K562 (cell line): ENCODE results near the gene PIKFYVE. TPM values are rescaled to one million over a fixed set of nuclear protein-coding genes. Genes with fewer than 3 reads are reported as not detected.

Experiments
- ATAC-seq: fragments of 200-7000 bp; cut with Tn5 transposase; 3 replicates; pipeline ENCODE4 v1.9.1; 2020; ENCODE audit warnings: moderate library complexity
- BruUV-seq: library from RNA; stranded (reverse); fragments of 400-500 nt; replicated peaks from 2 replicates; lab custom pipeline; 2021; lab: Mats Ljungman, UMichigan
- CTCF ChIA-PET: fragments of 300-600 bp; formaldehyde crosslinking; extraction: SDS; loops from one replicate; lab custom pipeline; 2021; ENCODE audit warnings: low intra/inter-chr PET ratio; lab: Yijun Ruan, JAX
- POLR2A ChIA-PET: fragments of 300-600, 350-650 bp; sonication (Branson Sonifier 250); formaldehyde crosslinking; extraction: SDS; loops from one replicate; lab custom pipeline; 2021; ENCODE audit warnings: antibody characterized with exemption, inconsistent platforms; lab: Yijun Ruan, JAX
- DNase-seq, 4 experiments: peaks; one replicate each; pipeline versions ENCODE4 v3.0.0 to v3.0.0-alpha.2; 2011 to 2018; ENCODE audit warnings: low spot score in 3 of 4, mixed read lengths in 3 of 4; ENCODE audit errors: extremely low read depth in 1 of 4
- FAIRE-seq: peaks from 2 replicates; lab custom pipeline; 2011; peaks lifted over from hg19 to GRCh38; lab: Jason Lieb, UNC
- H2AFZ ChIP-seq: 2 replicates; pipeline ENCODE4 v1.6.0; 2011; ENCODE audit warnings: low read depth, low read length, control low read depth, inconsistent platforms
- H3K27ac ChIP-seq: fragments of 200-600 bp; 3 replicates; pipeline ENCODE4 v1.8.0; 2011; ENCODE audit warnings: low read depth, mild to moderate bottlenecking, control low read depth, inconsistent platforms, low read length, moderate library complexity, mixed read lengths; ENCODE audit errors: extremely low read depth
- H3K27me3 ChIP-seq, 2 experiments: fragments of 300-600 bp in 1 of 2; 2 replicates in 1 of 2; 3 replicates in 1 of 2; pipeline versions ENCODE4 v1.6.0 to v1.8.0; 2011; ENCODE audit warnings: inconsistent platforms in 2 of 2, low read length in 2 of 2, mild to moderate bottlenecking in 1 of 2, mixed read lengths in 1 of 2, moderate library complexity in 1 of 2; ENCODE audit not compliant: control insufficient read depth in 2 of 2, insufficient read depth in 2 of 2
- H3K36me3 ChIP-seq: fragments of 300-600 bp; 3 replicates; pipeline ENCODE4 v1.8.0; 2011; ENCODE audit warnings: mild to moderate bottlenecking, low read length, inconsistent platforms; ENCODE audit not compliant: control insufficient read depth, insufficient read depth
- H3K4me1 ChIP-seq, 2 experiments: fragments of 200-600 bp in 1 of 2; replicated peaks in 1 of 2; 2 replicates in 1 of 2; 3 replicates in 1 of 2; pipeline versions ENCODE4 v1.5.1 to v1.8.0; 2011; ENCODE audit warnings: inconsistent platforms in 2 of 2, low read length in 2 of 2, mild to moderate bottlenecking in 1 of 2, mixed read lengths in 1 of 2, moderate library complexity in 1 of 2; ENCODE audit not compliant: control insufficient read depth in 2 of 2, insufficient read depth in 2 of 2
- H3K4me2 ChIP-seq: 2 replicates; pipeline ENCODE4 v1.6.1; 2011; ENCODE audit warnings: low read length, control low read depth, inconsistent platforms, mixed read lengths; ENCODE audit not compliant: insufficient read depth
- H3K4me3 ChIP-seq: fragments of 200-600 bp; sonication (generic), shearing (Covaris generic); 2 replicates; pipeline ENCODE4 v1.5.1; 2016; ENCODE audit warnings: control low read depth, inconsistent platforms
- H3K79me2 ChIP-seq: fragments of 200-600 bp; 3 replicates; pipeline ENCODE4 v1.8.0; 2011; ENCODE audit warnings: low read length, inconsistent platforms; ENCODE audit not compliant: control insufficient read depth, insufficient read depth
- H3K9ac ChIP-seq, 2 experiments: 2 replicates each; pipeline versions ENCODE4 v1.6.0 to v1.6.1; 2011; ENCODE audit warnings: low read depth in 2 of 2, low read length in 2 of 2, control low read depth in 1 of 2, inconsistent platforms in 1 of 2, mild to moderate bottlenecking in 1 of 2, mixed read lengths in 1 of 2; ENCODE audit not compliant: insufficient read depth in 1 of 2
- H3K9me1 ChIP-seq: one replicate; pipeline ENCODE4 v1.6.0; 2011; ENCODE audit warnings: inconsistent platforms, mild to moderate bottlenecking, low read length, moderate library complexity; ENCODE audit not compliant: control insufficient read depth, insufficient read depth
- H3K9me3 ChIP-seq: replicated peaks from 2 replicates; pipeline ENCODE4 v1.5.1; 2011; ENCODE audit warnings: low read depth, low read length, inconsistent platforms; ENCODE audit not compliant: control insufficient read depth, insufficient read depth
- H4K20me1 ChIP-seq: replicated peaks from 2 replicates; pipeline ENCODE4 v1.6.1; 2011; ENCODE audit warnings: low read length, inconsistent platforms, mixed read lengths; ENCODE audit not compliant: control insufficient read depth, insufficient read depth
- CC2D1A ChIP-seq: fragments of 450-650 bp; IDR thresholded peaks from 2 replicates; pipeline ENCODE4 v1.6.1; 2017; ENCODE audit warnings: mild to moderate bottlenecking
- DMBX1 ChIP-seq: fragments of 250-450 bp; sonication (Bioruptor Pico); IDR thresholded peaks from 2 replicates; pipeline ENCODE4 v1.8.0; 2022; ENCODE audit warnings: inconsistent platforms, mild to moderate bottlenecking, moderate library complexity, borderline replicate concordance
- GABPA ChIP-seq: fragments of 200-800 bp; sonication (Bioruptor generic); conservative IDR thresholded peaks from 2 replicates; pipeline ENCODE4 v1.6.1; 2016; ENCODE audit warnings: low read depth, missing genetic modification characterization, missing compliant biosample characterization
- HNRNPH1 ChIP-seq: fragments of 200-400 bp; formaldehyde crosslinking; optimal IDR thresholded peaks from 2 replicates; pipeline ENCODE3; 2017; ENCODE audit warnings: low read depth, mild to moderate bottlenecking, low read length, moderate library complexity
- RCOR1 ChIP-seq, 2 experiments: IDR thresholded peaks; 2 replicates each; pipeline ENCODE4 v1.6.1; 2012; ENCODE audit warnings: low read depth in 2 of 2, low read length in 2 of 2, borderline replicate concordance in 1 of 2, improper control_type of control experiment in 1 of 2
- RFX5 ChIP-seq: IDR thresholded peaks from 2 replicates; pipeline ENCODE4 v1.6.1; 2011; ENCODE audit warnings: low read depth, mild to moderate bottlenecking, improper control_type of control experiment, low read length
- SMARCC2 ChIP-seq: fragments of 450-650 bp; IDR thresholded peaks from 2 replicates; pipeline ENCODE4 v1.6.1; 2017; ENCODE audit warnings: antibody characterized with exemption, moderate library complexity, mild to moderate bottlenecking, low read depth
- ZNF3 ChIP-seq: fragments of 250-450 bp; sonication (Bioruptor Pico); IDR thresholded peaks from 2 replicates; pipeline ENCODE4 v1.5.0; 2021; ENCODE audit warnings: mild to moderate bottlenecking, moderate library complexity
- WGBS: fragments of 100-300 bp; shearing (Covaris generic); methylation state at CpG from one replicate; pipeline ENCODE4 v1.1.6; 2016; ENCODE audit warnings: low coverage, mixed read lengths; ENCODE audit not compliant: insufficient coverage; ENCODE audit errors: missing lambda C conversion rate; 5-methylcytosine and 5-hydroxymethylcytosine counted together
- in situ Hi-C: fragments of 300-500 bp; cut with MboI; formaldehyde crosslinking; loops from 4 replicates; pipeline ENCODE4 v1.15.0; 2018; ENCODE audit warnings: inconsistent platforms, mixed read lengths
- intact Hi-C: fragments of 100-400 bp; cut with micrococcal nuclease; formaldehyde crosslinking; loops from 2 replicates; pipeline ENCODE4 v1.14.2; 2022
- polyA plus RNA-seq, 8 experiments: library from polyadenylated mRNA; depleted of rRNA in 4 of 8; stranded (reverse) in 5 of 8; unstranded in 3 of 8; fragments of >200 nt; fragmentation: Nextera tagmentation in 2 of 8; fragmentation: Illumina TruSeq in 1 of 8; extraction: Ambion mirVana in 2 of 8; extraction: Trizol in 1 of 8; gene quantifications; 2 replicates each; pipeline versions ENCODE4 v1.2.1 to v1.2.3, GENCODE V29; 2011 to 2014; ENCODE audit warnings: inconsistent platforms in 1 of 8, missing spikeins in 1 of 8
- total RNA-seq, 7 experiments: library from RNA; depleted of rRNA in 6 of 7; stranded (reverse); fragments of >200 nt in 6 of 7; fragmentation: Illumina TruSeq in 2 of 7; extraction: Trizol in 2 of 7; gene quantifications; 2 replicates each; pipeline versions ENCODE4 v1.2.1 to v1.2.3, GENCODE V29; 2011 to 2021; ENCODE audit warnings: low replicate concordance in 1 of 7
- TF ChIP-seq, protein P1 (sequence below): fragments of 250-450 bp; sonication (Bioruptor Pico); IDR thresholded peaks from 2 replicates; pipeline ENCODE4 v1.8.0; 2022; ENCODE audit warnings: inconsistent platforms

Gene PIKFYVE
- total and polyA plus RNA-seq, 9 of the 15 experiments (the other 6 are each of a cell fraction or from before 2014, with no cell fraction given) = 3.6 to 25.6 (median 16.7) TPM

DNA sequence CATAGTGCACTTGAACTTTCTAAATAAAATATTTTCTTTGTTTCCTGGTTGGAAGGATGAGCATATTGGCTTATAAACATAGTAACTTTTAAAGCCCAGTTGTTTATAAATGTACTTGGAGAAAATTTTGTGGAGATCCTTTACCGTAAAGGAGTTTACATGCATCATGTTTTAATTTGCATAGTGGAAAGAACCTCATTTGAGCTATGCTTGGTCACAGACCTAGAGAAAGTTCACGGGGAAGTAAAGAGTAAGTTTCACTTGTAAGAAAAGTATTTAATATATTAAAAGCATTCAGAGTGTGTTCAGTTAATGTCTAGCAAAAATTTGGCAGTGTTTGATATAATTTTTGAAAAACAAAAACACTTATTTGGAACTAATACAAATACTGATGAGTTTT, 45.3 kb downstream of the PIKFYVE start:
- POLR2A ChIA-PET = no interaction called here
- H2AFZ ChIP-seq = no peak overlapping the region
- no peaks in the 10 kb centered on the region for H3K9me3 ChIP-seq

DNA sequence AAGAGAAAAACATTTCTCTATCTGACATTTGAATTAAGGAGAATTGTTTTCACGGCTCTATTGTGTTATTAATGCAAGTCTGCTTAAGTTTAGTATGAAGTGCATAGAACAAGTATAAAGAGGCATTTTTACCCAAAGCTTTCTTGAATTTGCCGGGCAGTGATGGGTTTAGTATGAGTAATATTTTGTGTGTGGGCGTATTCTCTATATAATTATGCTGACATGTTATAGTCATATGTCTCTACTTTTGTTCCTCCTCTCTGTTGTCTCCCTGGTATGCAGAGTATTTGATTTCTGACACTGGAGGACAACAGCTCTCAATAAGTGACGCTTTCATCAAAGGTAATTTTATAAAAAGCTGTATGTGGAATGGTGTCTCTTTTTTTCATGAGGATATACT, 45.9 kb downstream of the PIKFYVE start:
- ATAC-seq = no peak

More for the DNA sequence above, 45.3 kb downstream of the PIKFYVE start:
- WGBS = 90% methylated on average over 2 of the region's 2 CpGs
- no peak for FAIRE-seq
- Histone ChIP-seq H3K27me3 (no peaks in the 10 kb centered on the region), H3K9ac (no peak overlapping the region), H3K4me1 (no peaks in the 10 kb centered on the region), H3K4me3 (no peak overlapping the region), H3K9me1 (no peaks in the 10 kb centered on the region), H3K4me2 (no peak overlapping the region), H3K79me2 (no peaks in the 10 kb centered on the region), H3K27ac (no peak overlapping the region), H4K20me1 (no peaks in the 10 kb centered on the region), H3K36me3 (peaks cover 39% of the 10 kb centered on the region)
- intact Hi-C loops = no loop called here
- no peak for TF ChIP-seq HNRNPH1
- in situ Hi-C loops = no loop called here
- CTCF ChIA-PET = no interaction called here
- ATAC-seq = no peak
- no TSS peak for BruUV-seq
- DNase-seq = no peak

More for the DNA sequence above, 45.9 kb downstream of the PIKFYVE start:
- in situ Hi-C loops = no loop called here
- H3K4me1 ChIP-seq = no peaks in the 10 kb centered on the region
- no peak overlapping the region for H2AFZ ChIP-seq
- H3K36me3 ChIP-seq = peaks cover 37% of the 10 kb centered on the region
- WGBS = 90% methylated on average over 4 of the region's 4 CpGs
- H3K9me1 ChIP-seq = no peaks in the 10 kb centered on the region
- H3K9me3 ChIP-seq = no peaks in the 10 kb centered on the region
- FAIRE-seq (no peak), DNase-seq (no peak)
- no peak overlapping the region for H3K9ac ChIP-seq
- no peaks in the 10 kb centered on the region for H3K27me3 ChIP-seq
- ChIA-PET POLR2A (interaction anchor here (1.3 kb wide), 1 partner anchor 10 kb away, joined by 3 read pairs; no protein-coding TSS in a partner anchor), CTCF (no interaction called here)
- TF ChIP-seq CC2D1A = no peak
- TF ChIP-seq, protein P1, sequence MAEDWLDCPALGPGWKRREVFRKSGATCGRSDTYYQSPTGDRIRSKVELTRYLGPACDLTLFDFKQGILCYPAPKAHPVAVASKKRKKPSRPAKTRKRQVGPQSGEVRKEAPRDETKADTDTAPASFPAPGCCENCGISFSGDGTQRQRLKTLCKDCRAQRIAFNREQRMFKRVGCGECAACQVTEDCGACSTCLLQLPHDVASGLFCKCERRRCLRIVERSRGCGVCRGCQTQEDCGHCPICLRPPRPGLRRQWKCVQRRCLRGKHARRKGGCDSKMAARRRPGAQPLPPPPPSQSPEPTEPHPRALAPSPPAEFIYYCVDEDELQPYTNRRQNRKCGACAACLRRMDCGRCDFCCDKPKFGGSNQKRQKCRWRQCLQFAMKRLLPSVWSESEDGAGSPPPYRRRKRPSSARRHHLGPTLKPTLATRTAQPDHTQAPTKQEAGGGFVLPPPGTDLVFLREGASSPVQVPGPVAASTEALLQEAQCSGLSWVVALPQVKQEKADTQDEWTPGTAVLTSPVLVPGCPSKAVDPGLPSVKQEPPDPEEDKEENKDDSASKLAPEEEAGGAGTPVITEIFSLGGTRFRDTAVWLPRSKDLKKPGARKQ = no peak
- no peak for TF ChIP-seq ZNF3 (CRISPR knock-in tag)
- TF ChIP-seq GABPA = no peak
- no peak for TF ChIP-seq SMARCC2
- no peak for TF ChIP-seq DMBX1 (CRISPR knock-in tag)
- TF ChIP-seq RCOR1 (IDR thresholded peaks at IDR 0.05; ENCODE audit: borderline replicate concordance in 1 of 2, low read depth in 2 of 2, low read length in 2 of 2) = no peak
- no peak for TF ChIP-seq RFX5
- H3K79me2 ChIP-seq = no peaks in the 10 kb centered on the region
- H4K20me1 ChIP-seq = no peaks in the 10 kb centered on the region
- H3K4me2 ChIP-seq = no peak overlapping the region
- H3K27ac ChIP-seq = no peak overlapping the region
- H3K4me3 ChIP-seq = no peak overlapping the region
- no TSS peak for BruUV-seq
- intact Hi-C loops = no loop called here
